Activated CD8-positive, alpha-beta memory T cell treated with anti-CD3 and anti-CD28 coated beads for 48 hours (primary cell): ENCODE measurements around the gene HSPB9.
"Not testable (repeated sequence)": the region's sequence is repeated elsewhere in the genome, so short reads cannot be mapped to it uniquely, and the experiment has no call there.

ENCODE experiments used
- DNase-seq, 3 experiments: peaks; one replicate each; pipeline ENCODE4 v3.0.0-alpha.2; 2020; ENCODE audit warnings: low read depth in 2 of 3, low spot score in 2 of 3

HSPB9 gene

DNA sequence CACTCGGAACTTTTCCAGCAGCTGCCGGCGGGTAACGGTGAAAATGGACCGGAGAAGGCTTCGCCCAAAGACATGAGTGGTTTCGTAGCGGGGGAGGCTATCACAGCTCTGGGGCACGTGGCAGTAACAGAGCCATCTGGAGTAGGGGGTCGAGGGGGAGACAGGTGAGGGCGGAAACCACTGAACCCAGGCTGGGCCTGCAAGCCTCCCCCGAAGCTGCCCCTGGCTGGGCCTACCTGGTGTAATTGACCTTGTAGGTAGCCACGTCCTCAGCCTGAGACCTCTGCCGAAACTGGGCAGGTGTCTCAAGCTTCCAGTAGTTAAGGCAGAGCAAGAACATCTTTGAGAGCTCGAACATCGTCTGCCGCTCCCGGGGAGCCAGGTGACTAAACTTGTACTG lies 3.3 kb upstream of the HSPB9 start:
- no peak for DNase-seq

DNA sequence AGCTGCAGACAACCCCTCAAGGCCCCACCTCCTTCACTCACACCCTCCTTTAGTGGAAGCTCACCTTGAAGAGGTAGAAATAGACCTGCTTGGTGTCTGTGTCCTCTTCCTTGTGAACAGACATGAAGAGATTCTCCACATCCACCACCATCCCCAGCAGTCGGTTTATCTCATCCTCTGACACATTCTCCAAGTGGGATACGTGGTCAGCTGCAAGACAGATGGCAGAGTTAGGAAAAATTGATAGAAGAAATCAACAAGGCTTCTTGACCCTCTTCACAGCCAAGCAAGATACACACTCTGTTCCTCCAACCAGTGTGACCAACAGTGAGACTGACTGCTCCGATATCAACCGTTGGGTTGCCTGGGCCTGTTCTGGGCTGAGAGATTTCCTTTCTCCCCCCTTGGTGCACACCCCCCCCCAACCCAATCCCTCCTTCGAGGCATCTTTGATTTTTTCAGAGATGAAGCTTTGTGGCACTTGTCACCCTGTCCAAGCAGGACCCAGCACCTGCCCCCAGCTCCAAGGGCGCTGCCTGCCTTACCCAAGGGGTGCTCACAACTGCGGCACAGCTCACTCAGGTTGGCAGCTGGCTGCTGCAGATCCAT lies 2.3 kb upstream of the HSPB9 start:
- DNase-seq, result no peak

GRCh38 chr17:42120770-42121769 lies 1.5 kb upstream of the HSPB9 start, which contains the start of gene KAT2A:
Gene KAT2A (minus strand): TSS chr17:42121367. CDS start chr17:42121304, 63 bp downstream.
- DNase-seq, result peak; percentile 35 to 62 (median 55)

GRCh38 chr17:42124256-42124655 lies 1.7 kb downstream of the HSPB9 start:
- no peak for DNase-seq

DNA sequence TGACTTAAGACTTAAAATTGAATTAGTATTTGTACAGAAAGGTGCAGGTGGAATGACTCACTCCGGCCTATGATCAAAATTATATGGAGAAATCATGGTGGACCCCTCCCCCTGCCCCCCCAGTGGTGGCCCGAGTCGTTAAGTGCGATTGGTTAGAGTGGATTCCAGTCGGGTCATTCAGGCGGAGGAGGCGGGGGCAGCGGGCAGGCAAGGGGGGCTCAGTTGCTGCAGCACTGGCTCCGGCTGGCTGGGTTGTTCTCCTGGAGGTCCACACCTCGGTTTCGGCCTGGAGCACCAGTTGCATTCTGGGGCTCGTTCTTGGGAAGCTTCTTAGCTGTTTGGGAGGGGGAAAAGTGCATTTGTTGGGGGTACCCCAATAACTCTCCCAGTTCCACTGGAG lies 3.0 kb downstream of the HSPB9 start:
- no peak for DNase-seq

DNA sequence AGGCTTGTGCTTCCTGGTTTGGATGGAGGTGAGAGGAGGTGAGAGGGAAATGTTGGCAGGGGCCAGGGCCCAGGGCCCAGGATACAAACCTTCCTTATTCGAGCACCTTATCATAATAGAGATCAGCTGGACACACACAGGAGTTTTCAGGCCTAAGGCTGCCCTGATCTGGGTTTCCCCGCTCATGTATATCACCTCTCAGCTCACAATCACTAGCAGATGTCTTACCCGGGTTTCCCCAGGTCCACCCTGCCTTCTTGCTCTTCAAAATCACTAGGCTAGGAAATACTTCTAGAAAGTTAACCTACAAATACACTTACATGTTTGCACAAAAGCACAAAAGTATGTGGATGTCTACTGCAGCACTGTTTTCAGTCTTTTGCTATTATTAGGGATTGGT lies 4.2 kb downstream of the HSPB9 start:
- no peak for DNase-seq

DNA sequence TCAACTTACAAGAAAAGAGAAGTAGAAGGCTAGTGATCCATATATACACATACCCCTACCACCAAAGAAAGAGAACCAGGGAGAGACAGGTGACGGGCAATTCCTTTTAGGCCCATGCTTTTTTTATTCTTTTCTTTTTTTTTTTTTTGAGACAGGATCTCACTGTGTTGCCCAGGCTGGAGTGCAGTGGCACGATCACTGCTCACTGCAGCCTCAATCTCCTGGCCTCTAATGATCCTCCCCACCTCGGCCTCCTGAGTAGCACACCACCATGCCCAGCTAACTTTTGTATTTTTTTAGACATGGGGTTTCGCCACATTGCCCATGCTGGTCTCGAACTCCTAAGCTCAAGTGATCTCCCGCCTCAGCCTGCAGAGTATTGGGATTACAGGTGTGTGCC lies 4.8 kb downstream of the HSPB9 start:
- no peak for DNase-seq

DNA sequence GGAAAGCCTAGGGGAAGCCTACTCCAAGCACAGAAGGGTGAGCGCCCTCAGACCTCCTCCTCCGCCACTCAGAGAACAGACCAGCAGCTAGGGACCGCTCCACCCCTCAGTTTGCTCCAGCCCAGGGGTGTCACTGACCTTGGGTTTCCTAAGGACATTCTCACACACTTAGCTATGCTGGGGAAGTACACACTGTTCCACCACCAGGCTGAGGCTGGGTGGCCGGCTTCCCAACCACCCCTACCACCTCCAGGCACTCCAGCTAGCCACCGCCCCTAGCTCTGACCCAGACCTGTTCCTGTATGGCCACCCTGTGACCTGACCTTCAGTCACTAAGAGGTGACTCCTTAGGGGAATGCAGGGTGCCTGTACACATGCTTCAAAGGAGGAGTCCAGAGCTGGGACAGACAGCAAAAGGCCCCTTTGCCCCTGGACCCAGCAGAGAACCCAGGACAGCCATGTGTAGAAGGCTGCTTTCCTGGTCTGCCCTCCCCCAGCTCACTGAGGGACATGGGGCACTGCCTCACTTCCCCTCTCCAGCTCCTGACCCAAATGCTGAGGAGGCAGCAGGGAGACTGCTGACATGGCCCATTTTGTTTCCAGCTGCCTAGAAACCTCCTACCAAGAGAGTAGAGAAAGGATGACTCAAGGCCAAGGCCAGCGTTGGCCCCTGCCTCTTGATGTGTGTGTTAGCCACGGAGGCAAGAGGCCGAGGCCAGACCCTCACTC lies 6.7 kb downstream of the HSPB9 start:
- no peak for DNase-seq

DNA sequence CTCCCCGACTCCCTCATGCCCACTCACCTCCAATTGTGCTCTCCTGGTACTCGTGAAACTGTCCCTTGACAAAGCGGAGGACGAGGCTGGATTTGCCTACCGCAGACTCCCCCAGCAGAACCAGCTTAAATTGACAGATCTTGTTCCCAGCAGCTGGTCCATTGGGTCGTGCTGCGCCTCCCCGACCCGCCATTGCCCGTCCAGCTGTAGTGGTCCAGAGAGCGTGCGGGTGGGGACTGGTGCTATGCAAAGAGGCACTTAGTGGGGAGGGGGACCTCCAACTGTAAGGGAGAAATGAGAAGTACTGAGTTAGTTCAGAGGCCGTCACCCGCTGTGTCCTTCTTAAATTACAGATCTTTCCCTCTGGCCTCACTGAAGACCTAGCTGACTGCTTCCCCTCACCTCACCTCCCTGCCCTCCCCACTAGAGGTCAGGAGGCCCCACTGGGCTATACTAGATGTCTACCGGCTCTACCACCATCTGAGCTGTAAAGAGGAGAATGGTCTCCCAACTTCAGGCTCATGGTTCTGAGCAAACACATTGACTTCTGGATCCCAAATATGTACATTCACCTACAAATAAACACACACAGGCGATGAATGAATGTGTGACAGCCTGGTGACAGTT lies 7.8 kb downstream of the HSPB9 start:
- DNase-seq, result no peak

GRCh38 chr17:42131232-42131631 lies 8.6 kb downstream of the HSPB9 start:
- no peak for DNase-seq

- DNase-seq, result no peak
Observed at GRCh38 chr17:42131981-42132432, 9.4 kb downstream of the HSPB9 start.

DNA sequence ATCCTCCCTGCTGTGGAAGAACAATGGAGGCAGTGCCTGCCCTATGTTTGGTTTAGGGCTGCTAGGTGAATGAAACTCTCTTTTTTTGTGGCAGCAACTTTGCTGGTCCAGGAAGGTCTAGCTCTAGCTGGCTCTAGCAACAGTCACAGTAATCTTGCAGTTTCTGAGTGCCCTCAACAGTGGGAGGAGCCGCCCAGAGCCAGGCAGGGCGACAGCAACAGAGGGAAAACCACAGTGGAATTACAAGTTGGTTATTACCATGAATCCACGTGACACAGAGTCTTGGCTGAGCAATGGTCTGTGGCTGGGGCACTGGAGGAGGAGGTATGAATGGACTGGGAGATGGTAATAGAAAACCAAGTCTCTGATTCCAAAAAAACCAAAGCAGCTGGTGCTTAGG lies 10.3 kb downstream of the HSPB9 start:
- no peak for DNase-seq

- DNase-seq, result no peak
Observed at GRCh38 chr17:42133461-42134041, 10.9 kb downstream of the HSPB9 start.

GRCh38 chr17:42135151-42135550 lies 12.5 kb downstream of the HSPB9 start:
- no peak for DNase-seq

DNA sequence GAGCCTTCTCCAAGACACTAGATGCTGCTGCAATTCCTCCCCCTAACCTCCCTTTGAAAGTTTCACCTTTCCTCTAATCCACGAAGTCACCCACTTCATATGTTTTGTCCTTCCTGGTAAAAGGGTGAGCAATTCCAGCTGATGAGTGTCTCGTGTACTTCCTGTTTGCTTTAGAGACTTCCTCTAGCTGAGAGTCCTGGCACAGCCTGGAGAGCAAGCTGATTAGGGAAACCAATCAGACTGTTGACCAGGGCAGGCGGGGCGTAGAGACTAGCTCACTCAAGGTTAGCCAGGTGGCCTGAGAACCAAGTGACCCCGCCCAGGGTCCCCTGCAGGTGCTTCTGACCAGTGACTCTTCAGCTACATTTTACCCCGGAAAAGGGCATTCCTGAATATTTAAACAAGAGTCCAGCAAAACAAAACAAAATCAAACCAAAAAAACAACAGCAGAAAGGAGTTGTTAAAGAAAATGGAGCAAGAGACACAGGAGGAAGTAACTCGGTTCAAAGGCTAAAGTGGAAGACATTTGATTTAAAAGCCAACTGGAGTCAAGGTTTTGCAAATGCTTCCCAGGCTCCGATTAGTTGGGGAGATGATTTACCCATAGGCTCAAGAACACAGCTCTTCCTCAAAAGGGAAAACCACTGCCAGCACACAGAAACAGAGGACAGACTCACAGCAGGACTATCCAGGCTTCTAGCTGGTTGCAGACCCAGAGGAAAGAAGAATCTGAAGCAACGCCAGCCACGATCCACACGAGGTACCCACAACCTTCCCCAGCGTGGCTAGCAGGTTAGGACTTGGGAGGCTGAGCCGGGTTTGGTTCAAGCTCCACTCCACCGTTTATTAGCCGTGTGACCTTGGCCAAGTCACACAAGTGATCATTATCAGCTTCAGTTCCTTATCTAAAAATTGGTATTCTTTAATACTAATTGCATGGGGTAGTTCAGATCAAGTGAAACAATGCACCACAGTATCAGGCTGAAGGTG lies 13.4 kb downstream of the HSPB9 start:
- no peak for DNase-seq

GRCh38 chr17:42136654-42137051 lies 14.0 kb downstream of the HSPB9 start:
- DNase-seq, result no peak

DNA sequence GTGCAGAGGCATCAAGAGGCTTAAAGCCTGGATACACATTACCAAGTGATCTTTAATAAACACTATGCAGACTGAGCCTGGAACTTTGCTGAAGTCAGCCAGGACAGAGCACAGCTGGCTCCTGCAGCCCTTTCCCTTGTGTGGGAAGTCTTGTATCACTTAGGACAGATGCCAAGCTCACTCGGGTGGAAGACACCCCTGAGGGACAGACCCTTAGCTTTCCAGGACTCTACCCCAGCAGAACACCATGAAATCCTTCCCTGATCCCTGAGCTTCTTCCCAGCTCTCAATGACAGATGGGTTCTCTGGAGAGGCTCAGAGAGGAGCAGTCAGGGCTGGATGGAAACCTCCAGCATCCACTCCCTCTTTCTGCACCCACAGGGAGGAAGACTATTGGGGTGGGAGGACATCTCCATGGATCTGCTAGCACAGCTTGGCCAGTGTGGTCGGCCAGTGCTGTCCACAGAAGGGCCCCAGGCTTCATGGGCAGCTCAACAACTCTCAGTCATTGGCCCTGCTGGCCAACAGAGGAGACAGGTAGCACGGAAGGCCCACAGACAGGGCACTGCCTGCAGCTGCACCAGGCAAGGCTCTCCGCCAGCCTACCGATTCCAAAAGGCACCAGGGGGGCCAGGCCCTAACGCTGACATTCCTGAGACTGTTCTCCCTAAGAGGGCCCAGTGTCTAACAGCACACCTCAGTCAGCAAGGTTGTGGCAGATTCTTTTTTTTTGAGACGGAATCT lies 16.3 kb downstream of the HSPB9 start:
- no peak for DNase-seq

DNA sequence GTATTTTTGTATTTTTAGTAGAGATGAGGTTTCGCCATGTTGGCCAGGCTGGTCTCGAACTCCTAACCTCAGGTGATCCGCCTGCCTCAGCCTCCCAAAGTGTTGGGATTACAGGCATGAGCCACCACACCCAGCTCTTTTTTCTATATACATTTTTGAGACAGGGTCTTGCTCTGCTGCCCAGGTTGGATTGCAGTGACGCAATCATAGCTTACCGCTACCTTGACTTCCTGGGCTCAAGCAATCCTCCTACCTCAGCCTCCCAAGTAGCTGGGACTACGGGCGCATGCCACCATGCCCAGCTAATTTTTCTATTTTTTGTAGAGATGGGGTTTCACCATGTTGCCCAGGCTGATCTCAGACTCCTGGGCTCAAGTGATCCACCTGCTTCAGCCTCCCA lies 18.1 kb downstream of the HSPB9 start:
- DNase-seq, result not testable (repeated sequence)

DNA sequence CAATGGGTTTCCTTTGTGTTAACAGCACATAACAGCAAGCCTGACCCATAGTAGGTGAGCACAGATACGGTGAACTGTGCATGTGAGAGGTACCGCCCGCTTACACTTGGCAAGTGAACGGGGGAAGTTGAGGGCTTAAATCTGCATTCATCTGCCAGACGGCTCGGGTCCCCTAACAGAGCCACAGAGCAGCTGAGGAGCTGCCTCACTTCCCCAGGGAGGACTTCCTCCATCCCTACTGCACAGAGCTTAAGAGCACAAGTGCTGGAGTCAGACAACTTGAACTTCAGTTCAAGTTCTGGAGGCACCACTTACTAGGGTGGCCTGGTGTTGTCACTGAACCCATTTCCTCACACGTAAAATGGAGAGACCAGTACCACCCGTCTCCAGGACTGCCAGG lies 18.8 kb downstream of the HSPB9 start:
- no peak for DNase-seq
